ENCODE measurements around the gene CLCA2. TPM values are rescaled to one million over a fixed set of nuclear protein-coding genes. Genes with fewer than 3 reads are reported as not detected.

The CLCA2 gene
- total RNA-seq, 1 donor from 2014 or later, result 15.3 TPM

DNA sequence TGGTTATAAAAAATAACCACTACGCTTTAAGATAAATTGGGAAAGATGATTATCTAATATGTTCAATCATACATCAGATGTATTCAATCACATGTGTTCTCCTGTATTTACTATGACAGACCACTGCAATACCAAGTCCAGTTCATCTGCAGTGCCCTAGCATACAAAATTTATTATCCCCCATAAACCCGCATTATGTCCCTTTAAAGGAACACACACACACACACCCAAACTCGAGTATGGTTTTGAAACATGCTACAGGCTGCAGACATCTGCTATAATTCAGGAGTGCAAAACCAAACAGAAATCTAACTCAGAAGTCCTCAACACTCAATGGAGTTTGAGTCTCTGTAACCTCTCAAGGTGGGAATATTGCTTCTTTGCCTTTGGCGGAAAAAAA, 42.7 kb upstream of the CLCA2 start:
- peaks cover 1% of the 10 kb centered on the region for H3K36me3 ChIP-seq (ENCODE audit: control insufficient read depth, insufficient read depth, low read length)
- TF ChIP-seq, protein P1, sequence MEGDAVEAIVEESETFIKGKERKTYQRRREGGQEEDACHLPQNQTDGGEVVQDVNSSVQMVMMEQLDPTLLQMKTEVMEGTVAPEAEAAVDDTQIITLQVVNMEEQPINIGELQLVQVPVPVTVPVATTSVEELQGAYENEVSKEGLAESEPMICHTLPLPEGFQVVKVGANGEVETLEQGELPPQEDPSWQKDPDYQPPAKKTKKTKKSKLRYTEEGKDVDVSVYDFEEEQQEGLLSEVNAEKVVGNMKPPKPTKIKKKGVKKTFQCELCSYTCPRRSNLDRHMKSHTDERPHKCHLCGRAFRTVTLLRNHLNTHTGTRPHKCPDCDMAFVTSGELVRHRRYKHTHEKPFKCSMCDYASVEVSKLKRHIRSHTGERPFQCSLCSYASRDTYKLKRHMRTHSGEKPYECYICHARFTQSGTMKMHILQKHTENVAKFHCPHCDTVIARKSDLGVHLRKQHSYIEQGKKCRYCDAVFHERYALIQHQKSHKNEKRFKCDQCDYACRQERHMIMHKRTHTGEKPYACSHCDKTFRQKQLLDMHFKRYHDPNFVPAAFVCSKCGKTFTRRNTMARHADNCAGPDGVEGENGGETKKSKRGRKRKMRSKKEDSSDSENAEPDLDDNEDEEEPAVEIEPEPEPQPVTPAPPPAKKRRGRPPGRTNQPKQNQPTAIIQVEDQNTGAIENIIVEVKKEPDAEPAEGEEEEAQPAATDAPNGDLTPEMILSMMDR (IDR thresholded peaks at IDR 0.05; ENCODE audit: insufficient read depth, low read length, severe bottlenecking), result no peak
- H3K27me3 ChIP-seq (ENCODE audit: control insufficient read depth, insufficient read depth, low read length), result no peaks in the 10 kb centered on the region
- DNase-seq (ENCODE audit: low read depth), result no peak
- no peak for FAIRE-seq
- no peak overlapping the region for H3K4me3 ChIP-seq (ENCODE audit: low read depth, low read length)

DNA sequence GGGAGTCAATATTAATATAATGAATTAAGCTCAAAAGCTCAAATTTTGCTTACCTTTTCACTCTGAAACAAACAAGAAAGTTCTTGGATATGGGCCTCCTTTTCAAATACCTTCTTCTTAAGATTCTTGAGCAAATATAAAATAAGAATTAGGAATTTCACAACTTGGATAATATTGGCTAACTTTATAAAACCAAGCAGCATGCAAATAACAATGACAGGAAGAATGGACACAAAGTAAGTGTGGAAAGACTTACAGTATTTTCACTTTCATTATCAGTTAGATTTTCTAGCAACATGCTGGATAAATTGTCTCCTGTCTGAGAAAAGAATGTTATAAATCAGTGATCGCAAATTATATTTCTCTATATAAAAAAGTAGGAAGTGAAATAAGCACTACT, 41.1 kb upstream of the CLCA2 start:
- FAIRE-seq, result no peak

DNA sequence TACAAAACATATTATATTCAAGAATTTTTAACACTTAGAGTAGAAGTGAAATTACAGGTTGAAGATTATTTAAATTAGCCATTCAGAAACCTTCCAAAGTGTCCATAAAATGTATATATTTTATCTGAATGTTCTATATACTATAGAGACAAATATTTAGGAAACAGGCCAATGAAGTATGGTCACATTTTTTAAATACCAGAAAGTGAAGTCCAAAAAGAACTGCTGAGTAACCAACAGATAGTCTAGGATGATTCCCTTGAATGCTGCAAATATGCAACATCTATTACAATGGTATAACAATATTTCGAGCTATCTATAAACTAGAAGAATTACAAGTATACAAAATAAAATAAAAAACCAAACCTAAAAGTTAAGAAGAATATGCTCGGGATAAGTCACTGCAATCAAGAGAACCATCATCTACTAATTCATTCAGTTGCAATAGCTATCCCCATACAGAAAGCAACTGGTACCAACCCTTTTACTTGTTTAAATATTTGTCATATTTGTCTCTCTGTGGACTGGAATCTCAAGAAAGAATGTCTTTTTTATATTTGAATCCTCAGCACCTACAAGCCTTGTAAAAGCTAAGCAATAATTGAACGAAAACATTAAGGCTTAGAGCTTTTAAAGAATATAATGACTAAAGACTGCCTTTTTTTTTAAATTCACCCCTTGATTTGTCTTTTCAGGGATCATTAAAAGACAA, 35.9 kb upstream of the CLCA2 start:
- TF ChIP-seq, protein P1 (IDR thresholded peaks at IDR 0.05; ENCODE audit: insufficient read depth, low read length, severe bottlenecking), result no peak
- Histone ChIP-seq H3K36me3 (ENCODE audit: control insufficient read depth, insufficient read depth, low read length) (no peaks in the 10 kb centered on the region), H3K27me3 (ENCODE audit: control insufficient read depth, insufficient read depth, low read length) (no peaks in the 10 kb centered on the region), H3K4me3 (ENCODE audit: low read depth, low read length) (no peak overlapping the region)
- DNase-seq (ENCODE audit: low read depth) (no peak), FAIRE-seq (no peak)

More for the DNA sequence above, 41.1 kb upstream of the CLCA2 start:
- no peak for DNase-seq (ENCODE audit: low read depth)
- Histone ChIP-seq H3K27me3 (ENCODE audit: control insufficient read depth, insufficient read depth, low read length) (no peaks in the 10 kb centered on the region), H3K36me3 (ENCODE audit: control insufficient read depth, insufficient read depth, low read length) (no peaks in the 10 kb centered on the region), H3K4me3 (ENCODE audit: low read depth, low read length) (no peak overlapping the region)
- TF ChIP-seq, protein P1 (IDR thresholded peaks at IDR 0.05; ENCODE audit: insufficient read depth, low read length, severe bottlenecking), result no peak

DNA sequence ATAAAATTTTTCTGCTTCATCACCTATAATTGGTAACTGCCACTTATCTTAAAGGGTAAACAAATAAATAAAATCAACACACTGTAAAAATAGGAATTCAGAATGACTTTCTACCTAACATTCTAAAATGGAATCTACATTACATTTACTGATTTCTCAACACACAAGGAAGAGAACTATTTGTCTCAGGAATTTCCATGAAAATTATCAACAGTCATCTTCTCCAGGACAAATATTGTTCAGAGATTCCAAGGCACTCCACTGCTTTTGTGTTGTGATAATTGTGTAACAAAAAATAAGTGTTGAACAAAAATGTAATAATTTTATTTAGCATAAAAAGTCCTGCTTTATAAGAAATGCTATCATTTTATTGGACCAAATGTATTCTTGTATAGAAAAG, 35.2 kb upstream of the CLCA2 start:
- FAIRE-seq (no peak), DNase-seq (ENCODE audit: low read depth) (no peak)
- no peak overlapping the region for H3K4me3 ChIP-seq (ENCODE audit: low read depth, low read length)
- TF ChIP-seq, protein P1 (IDR thresholded peaks at IDR 0.05; ENCODE audit: insufficient read depth, low read length, severe bottlenecking), result no peak
- H3K27me3 ChIP-seq (ENCODE audit: control insufficient read depth, insufficient read depth, low read length), result no peaks in the 10 kb centered on the region
- H3K36me3 ChIP-seq (ENCODE audit: control insufficient read depth, insufficient read depth, low read length), result no peaks in the 10 kb centered on the region

DNA sequence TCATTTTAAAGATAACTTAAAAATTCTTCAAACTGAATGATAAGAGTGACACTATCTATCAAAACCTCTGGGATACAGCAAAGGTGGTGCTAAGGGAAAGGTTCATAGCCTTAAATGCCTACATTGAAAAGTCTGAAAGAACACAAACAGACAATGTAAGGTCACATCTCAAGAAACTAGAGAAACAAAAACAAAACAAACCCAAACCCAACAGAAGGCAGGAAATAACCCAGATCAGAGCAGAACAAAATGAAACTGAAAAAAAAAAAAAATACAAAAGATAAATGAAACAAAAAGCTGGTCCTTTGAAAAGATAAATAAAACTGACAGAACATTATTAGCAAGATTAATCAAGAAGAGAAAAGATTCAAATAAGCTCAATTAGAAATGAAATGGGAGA, 34.7 kb upstream of the CLCA2 start:
- DNase-seq (ENCODE audit: low read depth) (no peak), FAIRE-seq (no peak)
- TF ChIP-seq, protein P1 (IDR thresholded peaks at IDR 0.05; ENCODE audit: insufficient read depth, low read length, severe bottlenecking), result no peak
- no peaks in the 10 kb centered on the region for H3K36me3 ChIP-seq (ENCODE audit: control insufficient read depth, insufficient read depth, low read length)
- H3K27me3 ChIP-seq (ENCODE audit: control insufficient read depth, insufficient read depth, low read length), result no peaks in the 10 kb centered on the region
- H3K4me3 ChIP-seq (ENCODE audit: low read depth, low read length), result no peak overlapping the region

DNA sequence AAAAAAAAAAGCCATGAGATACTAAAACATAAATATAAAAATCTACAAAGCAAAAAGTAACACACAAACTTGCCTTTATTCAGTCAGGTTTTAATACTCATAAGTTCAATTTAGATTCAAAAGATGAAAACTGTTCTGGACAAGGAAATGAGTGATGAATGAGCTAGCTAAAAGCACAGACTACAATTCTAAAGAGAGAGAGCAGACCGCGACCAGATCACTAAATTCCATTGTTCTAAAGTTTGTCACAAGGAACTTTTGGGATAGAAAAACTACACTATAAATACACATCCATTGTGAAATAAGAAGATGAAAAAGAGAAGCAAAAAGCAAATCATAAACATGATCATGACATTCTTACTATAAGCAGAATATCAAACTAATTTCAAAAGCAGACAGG, 29.6 kb upstream of the CLCA2 start:
- TF ChIP-seq, protein P1 (IDR thresholded peaks at IDR 0.05; ENCODE audit: insufficient read depth, low read length, severe bottlenecking), result no peak
- FAIRE-seq (no peak), DNase-seq (ENCODE audit: low read depth) (peak; percentile 38)
- Histone ChIP-seq H3K36me3 (ENCODE audit: control insufficient read depth, insufficient read depth, low read length) (no peaks in the 10 kb centered on the region), H3K27me3 (ENCODE audit: control insufficient read depth, insufficient read depth, low read length) (no peaks in the 10 kb centered on the region), H3K4me3 (ENCODE audit: low read depth, low read length) (no peak overlapping the region)
